ENCODE results near the gene NDRG3.

DNA sequence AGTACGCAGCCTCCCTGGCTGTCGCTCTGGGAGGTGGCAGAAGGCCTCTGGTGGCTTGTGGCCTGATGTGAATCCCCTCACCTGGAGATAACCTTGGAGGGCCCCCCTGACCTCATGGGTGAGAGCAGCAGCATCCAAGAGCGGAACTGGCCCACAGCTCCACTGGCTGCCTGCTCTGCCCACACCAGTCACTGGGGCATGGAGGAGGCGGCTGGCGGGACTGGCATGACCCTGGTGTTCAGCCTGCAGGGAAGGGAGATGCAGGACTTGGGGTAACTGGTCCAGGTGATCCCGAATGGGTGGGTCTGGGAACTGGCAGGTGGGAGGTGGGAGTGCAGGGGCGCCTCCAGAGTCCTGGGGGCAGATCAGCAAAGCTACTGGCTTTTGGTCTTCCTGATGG is 38.2 kb upstream of the NDRG3 start:
- TF ChIP-seq FOXJ3 (CRISPR knock-in tag; IDR thresholded peaks at IDR 0.05) (no peak), JUND (IDR thresholded peaks at IDR 0.05) (no peak), REST (IDR thresholded peaks at IDR 0.05; ENCODE audit: low read depth, low read length) (no peak)
- TF ChIP-seq, protein P1, sequence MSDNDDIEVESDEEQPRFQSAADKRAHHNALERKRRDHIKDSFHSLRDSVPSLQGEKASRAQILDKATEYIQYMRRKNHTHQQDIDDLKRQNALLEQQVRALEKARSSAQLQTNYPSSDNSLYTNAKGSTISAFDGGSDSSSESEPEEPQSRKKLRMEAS (IDR thresholded peaks at IDR 0.05; ENCODE audit: low read depth) = no peak
